Measurements from ENCODE around the gene POMGNT1.

GRCh38 chr1:46236882-46237281 is 38.6 kb upstream of the POMGNT1 start:
- TF ChIP-seq AFF4 (CRISPR knock-in tag; IDR thresholded peaks at IDR 0.05) (no peak), SP2 (CRISPR knock-in tag; IDR thresholded peaks at IDR 0.05) (no peak), CBFB (CRISPR knock-in tag; IDR thresholded peaks at IDR 0.05) (no peak), MIER2 (CRISPR knock-in tag; IDR thresholded peaks at IDR 0.05) (no peak), CTCF (CRISPR knock-in tag; IDR thresholded peaks at IDR 0.05) (no peak), CREB1 (IDR thresholded peaks at IDR 0.05) (no peak), CREB1 (CRISPR knock-in tag; IDR thresholded peaks at IDR 0.05) (no peak), POLR2AphosphoS5 (IDR thresholded peaks at IDR 0.05; ENCODE audit: low read depth, low read length) (no peak), SAFB2 (CRISPR knock-in tag; IDR thresholded peaks at IDR 0.05; ENCODE audit: borderline replicate concordance, low read depth) (no peak), POLR2A (IDR thresholded peaks at IDR 0.05; ENCODE audit: insufficient read depth in 1 of 2, low read depth in 2 of 2, low read length in 2 of 2) (no peak), ZNF24 (IDR thresholded peaks at IDR 0.05) (no peak), KLF12 (CRISPR knock-in tag; IDR thresholded peaks at IDR 0.05; ENCODE audit: borderline replicate concordance) (no peak), ZNF260 (CRISPR knock-in tag; IDR thresholded peaks at IDR 0.05; ENCODE audit: borderline replicate concordance, low read depth) (no peak), TOPORS (CRISPR knock-in tag; IDR thresholded peaks at IDR 0.05) (no peak), ZNF253 (CRISPR knock-in tag; IDR thresholded peaks at IDR 0.05; ENCODE audit: borderline replicate concordance) (no peak)

Data from HepG2 (cell line).